HL-60 (cell line): ENCODE measurements around the gene SLC9C2.
"Not testable (repeated sequence)": the region's sequence is repeated elsewhere in the genome, so short reads cannot be mapped to it uniquely, and the experiment has no call there.

Experiments
- CTCF ChIP-seq: IDR thresholded peaks from one replicate; pipeline ENCODE4 v1.5.1; 2011; ENCODE audit warnings: low read length, control low read depth, inconsistent platforms; ENCODE audit not compliant: insufficient read depth
- GABPA ChIP-seq: IDR thresholded peaks from 2 replicates; pipeline ENCODE4 v1.6.1; 2012; ENCODE audit warnings: low read depth
- POLR2AphosphoS5 ChIP-seq: IDR thresholded peaks from 2 replicates; pipeline ENCODE4 v1.6.1; 2012; ENCODE audit warnings: low read depth
- REST ChIP-seq: IDR thresholded peaks from 2 replicates; pipeline ENCODE4 v1.6.1; 2012; ENCODE audit warnings: low read depth; ENCODE audit not compliant: insufficient replicate concordance
- SPI1 ChIP-seq: IDR thresholded peaks from 2 replicates; pipeline ENCODE4 v1.6.1; 2012; ENCODE audit warnings: low read depth, mild to moderate bottlenecking, borderline replicate concordance

GRCh38 chr1:173613086-173613485 lies 10.2 kb upstream of the SLC9C2 start:
- TF ChIP-seq POLR2AphosphoS5, CTCF, REST, SPI1, GABPA: not testable (repeated sequence)
